DND-41 (cell line): Measurements from ENCODE around the gene RAD9B.

Source experiments
- CTCF ChIP-seq: IDR thresholded peaks from 2 replicates; pipeline ENCODE4 v1.5.1; 2012; ENCODE audit warnings: borderline replicate concordance, low read length, moderate library complexity, mild to moderate bottlenecking; ENCODE audit not compliant: poor library complexity, severe bottlenecking; ENCODE audit errors: extremely low read depth
- EZH2 ChIP-seq: IDR thresholded peaks from 3 replicates; pipeline ENCODE4 v1.6.1; 2012; ENCODE audit warnings: borderline replicate concordance, low read depth, mild to moderate bottlenecking, moderate library complexity, low read length, inconsistent platforms; ENCODE audit not compliant: severe bottlenecking

- no peak for TF ChIP-seq EZH2
- no peak for TF ChIP-seq CTCF
Measured at GRCh38 chr12:110458756-110459155, 43.4 kb upstream of the RAD9B start.
